HEK293 (cell line): ENCODE measurements around the gene SMIM30.

ENCODE experiments used
- CTCF ChIA-PET: fragments of 350-600 bp; formaldehyde crosslinking; extraction: SDS; loops from one replicate; lab custom pipeline; 2021; ENCODE audit warnings: antibody characterized with exemption; lab: Yijun Ruan, JAX
- POLR2A ChIA-PET: fragments of 300-600 bp; formaldehyde crosslinking; extraction: SDS; loops from one replicate; lab custom pipeline; 2020; ENCODE audit warnings: antibody characterized with exemption, inconsistent platforms; lab: Yijun Ruan, JAX
- H3K27ac ChIP-seq: fragments of 200-500 bp; sonication (Bioruptor generic); 2 replicates; pipeline ENCODE4 v1.5.1; 2014; ENCODE audit warnings: low read depth, low read length, control low read depth, inconsistent platforms; ENCODE audit errors: extremely low read depth
- H3K36me3 ChIP-seq, 2 experiments: fragments of 200-500 bp in 1 of 2; sonication (Bioruptor generic) in 1 of 2; 1 replicate in 1 of 2; 2 replicates in 1 of 2; pipeline ENCODE4 v1.5.1; 2014 to 2017; ENCODE audit warnings: inconsistent platforms in 2 of 2, low read length in 2 of 2; ENCODE audit not compliant: control insufficient read depth in 2 of 2, insufficient read depth in 1 of 2
- H3K4me1 ChIP-seq: fragments of 200-500 bp; sonication (Bioruptor generic); 2 replicates; pipeline ENCODE4 v1.5.1; 2014; ENCODE audit warnings: mild to moderate bottlenecking, low read length, inconsistent platforms; ENCODE audit not compliant: control insufficient read depth, insufficient read depth
- H3K4me3 ChIP-seq: 2 replicates; pipeline ENCODE4 v1.5.1; 2011; ENCODE audit warnings: low read depth, mild to moderate bottlenecking, control low read depth, low read length, moderate library complexity
- H3K9me3 ChIP-seq: fragments of 200-500 bp; sonication (Bioruptor generic); 2 replicates; pipeline ENCODE4 v1.5.1; 2014; ENCODE audit warnings: low read depth, low read length, inconsistent platforms; ENCODE audit not compliant: control insufficient read depth, insufficient read depth
- RBAK ChIP-seq: fragments of 450-650 bp; formaldehyde crosslinking; IDR thresholded peaks from 2 replicates; pipeline ENCODE4 v1.5.1; 2016; ENCODE audit warnings: missing biosample characterization, missing genetic modification characterization
- ZBTB1 ChIP-seq: fragments of 450-650 bp; formaldehyde crosslinking; IDR thresholded peaks from 2 replicates; pipeline ENCODE4 v1.5.1; 2016; ENCODE audit warnings: missing biosample characterization, missing genetic modification characterization
- ZNF10 ChIP-seq: fragments of 450-650 bp; formaldehyde crosslinking; IDR thresholded peaks from 2 replicates; pipeline ENCODE4 v1.5.1; 2017; ENCODE audit warnings: missing biosample characterization, missing genetic modification characterization
- ZNF112 ChIP-seq: fragments of 450-650 bp; formaldehyde crosslinking; IDR thresholded peaks from 2 replicates; pipeline ENCODE4 v1.5.0; 2017; ENCODE audit warnings: missing biosample characterization, missing genetic modification characterization
- ZNF157 ChIP-seq: fragments of 450-650 bp; formaldehyde crosslinking; IDR thresholded peaks from 2 replicates; pipeline ENCODE4 v1.5.1; 2016; ENCODE audit warnings: missing biosample characterization, missing genetic modification characterization
- ZNF174 ChIP-seq: fragments of 450-650 bp; formaldehyde crosslinking; IDR thresholded peaks from 2 replicates; pipeline ENCODE4 v1.5.0; 2017; ENCODE audit warnings: missing biosample characterization, mild to moderate bottlenecking, missing genetic modification characterization
- ZNF175 ChIP-seq: fragments of 450-650 bp; formaldehyde crosslinking; IDR thresholded peaks from 2 replicates; pipeline ENCODE4 v1.5.1; 2016; ENCODE audit warnings: missing biosample characterization, missing genetic modification characterization
- ZNF19 ChIP-seq: fragments of 450-650 bp; formaldehyde crosslinking; IDR thresholded peaks from 2 replicates; pipeline ENCODE4; 2016; ENCODE audit warnings: missing biosample characterization, missing genetic modification characterization, low read depth
- ZNF350 ChIP-seq: fragments of 450-650 bp; formaldehyde crosslinking; IDR thresholded peaks from 2 replicates; pipeline ENCODE4 v1.5.0; 2017; ENCODE audit warnings: missing biosample characterization, mild to moderate bottlenecking, missing genetic modification characterization
- ZNF558 ChIP-seq: fragments of 450-650 bp; formaldehyde crosslinking; IDR thresholded peaks from 2 replicates; pipeline ENCODE4 v1.5.1; 2016; ENCODE audit warnings: missing biosample characterization, missing genetic modification characterization
- ZSCAN30 ChIP-seq: fragments of 450-650 bp; IDR thresholded peaks from 2 replicates; pipeline ENCODE4 v1.5.1; 2018; ENCODE audit warnings: missing biosample characterization, mild to moderate bottlenecking, missing genetic modification characterization, moderate library complexity
- ZXDB ChIP-seq: fragments of 450-650 bp; formaldehyde crosslinking; IDR thresholded peaks from 2 replicates; pipeline ENCODE4 v1.5.1; 2016; ENCODE audit warnings: missing biosample characterization, missing genetic modification characterization
- TF ChIP-seq, protein P1 (sequence below): fragments of 450-650 bp; formaldehyde crosslinking; conservative IDR thresholded peaks from 2 replicates; pipeline ENCODE4 v1.5.1; 2016; ENCODE audit warnings: low read depth, missing biosample characterization, missing genetic modification characterization
- TF ChIP-seq, protein P2 (sequence below): fragments of 450-650 bp; formaldehyde crosslinking; IDR thresholded peaks from 2 replicates; pipeline ENCODE4 v1.5.1; 2016; ENCODE audit warnings: missing biosample characterization, missing genetic modification characterization
- TF ChIP-seq, protein P3 (sequence below): fragments of 450-650 bp; formaldehyde crosslinking; IDR thresholded peaks from 2 replicates; pipeline ENCODE4 v1.5.1; 2016; ENCODE audit warnings: missing biosample characterization, missing genetic modification characterization

Gene SMIM30

DNA sequence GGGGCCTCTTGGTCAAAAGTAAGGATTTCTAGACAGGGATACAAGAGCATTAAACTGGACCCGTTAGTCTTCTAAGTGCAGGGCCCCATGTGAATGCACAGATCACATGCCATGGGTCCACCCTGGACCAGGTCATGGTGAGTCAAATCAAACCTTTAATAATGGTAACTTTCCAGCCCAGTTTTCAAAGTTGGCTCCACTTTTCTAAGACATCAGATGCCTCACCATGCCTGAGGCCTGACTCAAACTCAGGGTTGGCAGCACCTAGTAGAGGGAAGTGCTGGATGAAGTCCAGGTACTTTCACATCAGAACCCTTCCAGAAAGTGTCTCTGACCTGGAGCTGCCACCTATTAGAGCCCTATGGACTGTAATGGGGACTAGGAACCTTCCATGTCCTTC lies 9.7 kb upstream of the SMIM30 start (continued):
- TF ChIP-seq, protein P1, sequence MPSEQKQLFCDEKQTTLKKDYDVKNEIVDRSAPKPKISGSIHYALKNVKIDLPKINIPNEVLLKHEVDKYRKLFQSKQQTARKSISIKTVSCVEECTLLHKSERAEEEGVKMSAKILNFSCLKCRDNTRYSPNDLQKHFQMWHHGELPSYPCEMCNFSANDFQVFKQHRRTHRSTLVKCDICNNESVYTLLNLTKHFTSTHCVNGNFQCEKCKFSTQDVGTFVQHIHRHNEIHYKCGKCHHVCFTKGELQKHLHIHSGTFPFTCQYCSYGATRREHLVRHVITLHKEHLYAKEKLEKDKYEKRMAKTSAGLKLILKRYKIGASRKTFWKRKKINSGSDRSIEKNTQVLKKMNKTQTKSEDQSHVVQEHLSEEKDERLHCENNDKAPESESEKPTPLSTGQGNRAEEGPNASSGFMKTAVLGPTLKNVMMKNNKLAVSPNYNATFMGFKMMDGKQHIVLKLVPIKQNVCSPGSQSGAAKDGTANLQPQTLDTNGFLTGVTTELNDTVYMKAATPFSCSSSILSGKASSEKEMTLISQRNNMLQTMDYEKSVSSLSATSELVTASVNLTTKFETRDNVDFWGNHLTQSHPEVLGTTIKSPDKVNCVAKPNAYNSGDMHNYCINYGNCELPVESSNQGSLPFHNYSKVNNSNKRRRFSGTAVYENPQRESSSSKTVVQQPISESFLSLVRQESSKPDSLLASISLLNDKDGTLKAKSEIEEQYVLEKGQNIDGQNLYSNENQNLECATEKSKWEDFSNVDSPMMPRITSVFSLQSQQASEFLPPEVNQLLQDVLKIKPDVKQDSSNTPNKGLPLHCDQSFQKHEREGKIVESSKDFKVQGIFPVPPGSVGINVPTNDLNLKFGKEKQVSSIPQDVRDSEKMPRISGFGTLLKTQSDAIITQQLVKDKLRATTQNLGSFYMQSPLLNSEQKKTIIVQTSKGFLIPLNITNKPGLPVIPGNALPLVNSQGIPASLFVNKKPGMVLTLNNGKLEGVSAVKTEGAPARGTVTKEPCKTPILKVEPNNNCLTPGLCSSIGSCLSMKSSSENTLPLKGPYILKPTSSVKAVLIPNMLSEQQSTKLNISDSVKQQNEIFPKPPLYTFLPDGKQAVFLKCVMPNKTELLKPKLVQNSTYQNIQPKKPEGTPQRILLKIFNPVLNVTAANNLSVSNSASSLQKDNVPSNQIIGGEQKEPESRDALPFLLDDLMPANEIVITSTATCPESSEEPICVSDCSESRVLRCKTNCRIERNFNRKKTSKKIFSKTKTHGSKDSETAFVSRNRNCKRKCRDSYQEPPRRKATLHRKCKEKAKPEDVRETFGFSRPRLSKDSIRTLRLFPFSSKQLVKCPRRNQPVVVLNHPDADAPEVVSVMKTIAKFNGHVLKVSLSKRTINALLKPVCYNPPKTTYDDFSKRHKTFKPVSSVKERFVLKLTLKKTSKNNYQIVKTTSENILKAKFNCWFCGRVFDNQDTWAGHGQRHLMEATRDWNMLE (tag by site-specific recombination): no peak
- TF ChIP-seq, protein P2, sequence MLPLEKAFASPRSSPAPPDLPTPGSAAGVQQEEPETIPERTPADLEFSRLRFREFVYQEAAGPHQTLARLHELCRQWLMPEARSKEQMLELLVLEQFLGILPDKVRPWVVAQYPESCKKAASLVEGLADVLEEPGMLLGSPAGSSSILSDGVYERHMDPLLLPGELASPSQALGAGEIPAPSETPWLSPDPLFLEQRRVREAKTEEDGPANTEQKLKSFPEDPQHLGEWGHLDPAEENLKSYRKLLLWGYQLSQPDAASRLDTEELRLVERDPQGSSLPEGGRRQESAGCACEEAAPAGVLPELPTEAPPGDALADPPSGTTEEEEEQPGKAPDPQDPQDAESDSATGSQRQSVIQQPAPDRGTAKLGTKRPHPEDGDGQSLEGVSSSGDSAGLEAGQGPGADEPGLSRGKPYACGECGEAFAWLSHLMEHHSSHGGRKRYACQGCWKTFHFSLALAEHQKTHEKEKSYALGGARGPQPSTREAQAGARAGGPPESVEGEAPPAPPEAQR (tag by site-specific recombination): no peak
- TF ChIP-seq ZSCAN30 (tag by site-specific recombination) (no peak), ZNF174 (tag by site-specific recombination) (no peak)

DNA sequence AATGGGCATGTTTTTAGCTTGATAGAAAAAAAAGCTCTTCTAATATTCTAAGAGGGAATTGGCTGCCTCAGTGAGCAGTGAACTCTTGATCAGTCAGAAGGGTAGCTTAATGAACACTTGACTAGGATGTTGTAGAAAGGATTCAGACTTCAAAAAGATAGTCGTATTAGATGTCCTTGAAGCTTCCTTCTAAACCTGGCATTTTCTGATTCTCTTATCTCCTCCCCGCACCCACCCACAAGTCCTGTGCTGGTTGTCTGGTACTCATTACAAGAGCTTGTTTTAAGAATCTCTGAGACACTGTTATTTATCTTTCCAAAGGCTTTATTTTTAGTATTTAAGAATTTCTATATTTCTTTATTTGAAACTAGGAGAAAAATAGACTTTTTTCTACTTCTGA lies 7.4 kb upstream of the SMIM30 start:
- Histone ChIP-seq H3K4me3 (no peak overlapping the region), H3K36me3 (no peaks in the 10 kb centered on the region), H3K27ac (no peak overlapping the region), H3K9me3 (no peaks in the 10 kb centered on the region), H3K4me1 (no peaks in the 10 kb centered on the region)
- no peak for TF ChIP-seq ZNF558 (tag by site-specific recombination)
- TF ChIP-seq, protein P3, sequence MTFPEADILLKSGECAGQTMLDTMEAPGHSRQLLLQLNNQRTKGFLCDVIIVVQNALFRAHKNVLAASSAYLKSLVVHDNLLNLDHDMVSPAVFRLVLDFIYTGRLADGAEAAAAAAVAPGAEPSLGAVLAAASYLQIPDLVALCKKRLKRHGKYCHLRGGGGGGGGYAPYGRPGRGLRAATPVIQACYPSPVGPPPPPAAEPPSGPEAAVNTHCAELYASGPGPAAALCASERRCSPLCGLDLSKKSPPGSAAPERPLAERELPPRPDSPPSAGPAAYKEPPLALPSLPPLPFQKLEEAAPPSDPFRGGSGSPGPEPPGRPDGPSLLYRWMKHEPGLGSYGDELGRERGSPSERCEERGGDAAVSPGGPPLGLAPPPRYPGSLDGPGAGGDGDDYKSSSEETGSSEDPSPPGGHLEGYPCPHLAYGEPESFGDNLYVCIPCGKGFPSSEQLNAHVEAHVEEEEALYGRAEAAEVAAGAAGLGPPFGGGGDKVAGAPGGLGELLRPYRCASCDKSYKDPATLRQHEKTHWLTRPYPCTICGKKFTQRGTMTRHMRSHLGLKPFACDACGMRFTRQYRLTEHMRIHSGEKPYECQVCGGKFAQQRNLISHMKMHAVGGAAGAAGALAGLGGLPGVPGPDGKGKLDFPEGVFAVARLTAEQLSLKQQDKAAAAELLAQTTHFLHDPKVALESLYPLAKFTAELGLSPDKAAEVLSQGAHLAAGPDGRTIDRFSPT: no peak
- no peak for TF ChIP-seq ZNF10
- POLR2A ChIA-PET: interaction anchor here (0.9 kb wide), 1 partner anchor 39 kb away, joined by 5 read pairs; the partner anchor contains the start of gene GPR85
- CTCF ChIA-PET: interaction anchor here (0.5 to 1.1 kb wide), 2 partner anchors 25 to 34 kb away, joined by 3 read pairs; no protein-coding TSS in a partner anchor

- ChIA-PET POLR2A (no interaction called here), CTCF (interaction anchor here (0.7 kb wide), 1 partner anchor 38 kb away, joined by 4 read pairs; no protein-coding TSS in a partner anchor)
- Histone ChIP-seq H3K36me3 (no peaks in the 10 kb centered on the region), H3K4me1 (no peaks in the 10 kb centered on the region), H3K9me3 (no peaks in the 10 kb centered on the region), H3K27ac (no peak overlapping the region), H3K4me3 (no peak overlapping the region)
- TF ChIP-seq ZXDB (tag by site-specific recombination): no peak
- no peak for TF ChIP-seq ZNF112 (tag by site-specific recombination)
- no peak for TF ChIP-seq ZBTB1 (tag by site-specific recombination)
- no peak for TF ChIP-seq RBAK
- no peak for TF ChIP-seq ZNF175 (tag by site-specific recombination)
- TF ChIP-seq, protein P2 (tag by site-specific recombination): no peak
- TF ChIP-seq ZNF19 (tag by site-specific recombination): no peak
- no peak for TF ChIP-seq ZNF350 (tag by site-specific recombination)
- TF ChIP-seq ZNF157 (tag by site-specific recombination): no peak
Measured at GRCh38 chr7:113122744-113123143, 4.4 kb upstream of the SMIM30 start.
